PC-9 (cell line): ENCODE results near the gene NQO2.

ENCODE experiments used
- EZH2 ChIP-seq: fragments of 200-600 bp; sonication (generic); IDR thresholded peaks from 2 replicates; pipeline ENCODE4 v1.8.0; 2017; ENCODE audit warnings: antibody characterized with exemption, low read depth
- TF ChIP-seq, protein P1 (sequence below): fragments of 200-600 bp; sonication (generic); conservative IDR thresholded peaks from 2 replicates; pipeline ENCODE4 v1.6.1; 2017; ENCODE audit warnings: mixed run types, antibody characterized with exemption, mild to moderate bottlenecking, moderate library complexity

- TF ChIP-seq EZH2 = no peak
- TF ChIP-seq, protein P1, sequence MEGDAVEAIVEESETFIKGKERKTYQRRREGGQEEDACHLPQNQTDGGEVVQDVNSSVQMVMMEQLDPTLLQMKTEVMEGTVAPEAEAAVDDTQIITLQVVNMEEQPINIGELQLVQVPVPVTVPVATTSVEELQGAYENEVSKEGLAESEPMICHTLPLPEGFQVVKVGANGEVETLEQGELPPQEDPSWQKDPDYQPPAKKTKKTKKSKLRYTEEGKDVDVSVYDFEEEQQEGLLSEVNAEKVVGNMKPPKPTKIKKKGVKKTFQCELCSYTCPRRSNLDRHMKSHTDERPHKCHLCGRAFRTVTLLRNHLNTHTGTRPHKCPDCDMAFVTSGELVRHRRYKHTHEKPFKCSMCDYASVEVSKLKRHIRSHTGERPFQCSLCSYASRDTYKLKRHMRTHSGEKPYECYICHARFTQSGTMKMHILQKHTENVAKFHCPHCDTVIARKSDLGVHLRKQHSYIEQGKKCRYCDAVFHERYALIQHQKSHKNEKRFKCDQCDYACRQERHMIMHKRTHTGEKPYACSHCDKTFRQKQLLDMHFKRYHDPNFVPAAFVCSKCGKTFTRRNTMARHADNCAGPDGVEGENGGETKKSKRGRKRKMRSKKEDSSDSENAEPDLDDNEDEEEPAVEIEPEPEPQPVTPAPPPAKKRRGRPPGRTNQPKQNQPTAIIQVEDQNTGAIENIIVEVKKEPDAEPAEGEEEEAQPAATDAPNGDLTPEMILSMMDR = no peak
These were observed 13.8 kb downstream of the NQO2 start for GRCh38 chr6:3013486-3013885.
